Naive thymus-derived CD4-positive, alpha-beta T cell (primary cell): ENCODE results near the gene HDAC2. TPM values are rescaled to one million over a fixed set of nuclear protein-coding genes. Genes with fewer than 3 reads are reported as not detected.
"Not testable (repeated sequence)": the region's sequence is repeated elsewhere in the genome, so short reads cannot be mapped to it uniquely, and the experiment has no call there.

ENCODE experiments used
- ATAC-seq: fragments of 150-1000 bp; cut with Tn5 transposase; 2 replicates; pipeline ENCODE4 v1.10.0; 2021; ENCODE audit warnings: mild to moderate bottlenecking, moderate library complexity
- CTCF ChIA-PET: fragments of 350-600 bp; sonication (Branson Sonifier 250); formaldehyde crosslinking; loops from one replicate; lab custom pipeline; 2021; ENCODE audit warnings: antibody characterized with exemption; lab: Charles Lee
- POLR2A ChIA-PET: fragments of 350-600 bp; sonication (Branson Sonifier 250); formaldehyde crosslinking; loops from one replicate; lab custom pipeline; 2021; ENCODE audit warnings: antibody characterized with exemption, inconsistent platforms; lab: Charles Lee
- DNase-seq, 9 donors: peaks; one replicate each; pipeline versions ENCODE4 v3.0.0 to v3.0.0-alpha.2; 2020 to 2022; ENCODE audit warnings: mixed read lengths in 1 of 9
- H3K27ac ChIP-seq: one replicate; pipeline ENCODE4 v1.7.0; 2013; ENCODE audit warnings: mild to moderate bottlenecking, low read depth, low read length, moderate library complexity
- H3K27me3 ChIP-seq, 2 donors: one replicate each; pipeline ENCODE4 v1.7.0; 2013; ENCODE audit warnings: low read length in 2 of 2, mild to moderate bottlenecking in 2 of 2, moderate library complexity in 2 of 2; ENCODE audit not compliant: control insufficient read depth in 2 of 2, insufficient read depth in 2 of 2
- H3K36me3 ChIP-seq, 3 experiments: 1 replicate in 2 of 3; 2 replicates in 1 of 3; pipeline ENCODE4 v1.7.0; 2013; ENCODE audit warnings: low read length in 3 of 3, mild to moderate bottlenecking in 3 of 3, moderate library complexity in 1 of 3; ENCODE audit not compliant: insufficient read depth in 3 of 3, control insufficient read depth in 2 of 3
- H3K4me1 ChIP-seq, 2 donors: one replicate each; pipeline ENCODE4 v1.7.0; 2013; ENCODE audit warnings: low read length in 2 of 2, mild to moderate bottlenecking in 2 of 2, moderate library complexity in 1 of 2; ENCODE audit not compliant: control insufficient read depth in 2 of 2, insufficient read depth in 2 of 2
- H3K4me3 ChIP-seq: 2 replicates; pipeline ENCODE4 v1.7.0; 2013; ENCODE audit warnings: mild to moderate bottlenecking, low read length
- H3K9me3 ChIP-seq, 3 experiments: 1 replicate in 2 of 3; 2 replicates in 1 of 3; pipeline ENCODE4 v1.7.0; 2013; ENCODE audit warnings: low read length in 3 of 3; ENCODE audit not compliant: control insufficient read depth in 2 of 3
- H3K27ac Mint-ChIP-seq, 9 donors: one replicate each; pipeline ENCODE4 v1.8.0; 2020 to 2022; ENCODE audit warnings: mixed read lengths in 9 of 9, mild to moderate bottlenecking in 8 of 9, moderate library complexity in 5 of 9, inconsistent platforms in 2 of 9
- H3K27me3 Mint-ChIP-seq, 5 donors: one replicate each; pipeline ENCODE4 v1.8.0; 2021 to 2022; ENCODE audit warnings: mixed read lengths in 5 of 5, mild to moderate bottlenecking in 1 of 5
- H3K36me3 Mint-ChIP-seq, 5 donors: one replicate each; pipeline ENCODE4 v1.8.0; 2020 to 2022; ENCODE audit warnings: mixed read lengths in 5 of 5, mild to moderate bottlenecking in 3 of 5, inconsistent platforms in 1 of 5
- H3K4me1 Mint-ChIP-seq, 7 donors: one replicate each; pipeline ENCODE4 v1.8.0; 2020 to 2022; ENCODE audit warnings: mixed read lengths in 7 of 7, mild to moderate bottlenecking in 3 of 7, inconsistent platforms in 1 of 7
- H3K4me3 Mint-ChIP-seq, 10 donors: one replicate each; pipeline ENCODE4 v1.8.0; 2020 to 2022; ENCODE audit warnings: mild to moderate bottlenecking in 10 of 10, mixed read lengths in 10 of 10, moderate library complexity in 6 of 10, inconsistent platforms in 2 of 10
- H3K9me3 Mint-ChIP-seq, 11 donors: one replicate each; pipeline ENCODE4 v1.8.0; 2020 to 2022; ENCODE audit warnings: mixed read lengths in 11 of 11, mild to moderate bottlenecking in 4 of 11, inconsistent platforms in 1 of 11, moderate library complexity in 1 of 11
- intact Hi-C, 2 donors: fragments of 100-400 bp; cut with micrococcal nuclease; formaldehyde crosslinking; loops; one replicate each; pipeline ENCODE4 v1.15.1; 2023
- polyA plus RNA-seq, 2 donors: library from polyadenylated mRNA; unstranded; fragments of 300-500 nt; fragmentation: Illumina TruSeq; gene quantifications; one replicate each; pipeline ENCODE4 v1.2.3, GENCODE V29; 2021
- total RNA-seq, 6 experiments: library from RNA in 5 of 6; stranded (reverse) in 5 of 6; gene quantifications; 1 replicate in 5 of 6; 2 replicates in 1 of 6; pipeline ENCODE4 v1.2.3 and lab custom pipeline; 2021 to 2026

The HDAC2 gene
- total and polyA plus RNA-seq, 7 experiments from 2014 or later, result 46.6 to 87.8 (median 57.2) TPM

GRCh38 chr6:113997116-113997515, 26.2 kb upstream of the HDAC2 start:
- peak overlapping the region in 1 of 9 donors; percentile 19 for H3K27ac Mint-ChIP-seq
- H3K9me3 Mint-ChIP-seq, result peaks cover 0 to 3% (median 0%) of the 10 kb centered on the region in 11 donors
- H3K4me3 Mint-ChIP-seq, result no peak overlapping the region
- ATAC-seq (no peak), DNase-seq (no peak)
- CTCF ChIA-PET, result interaction anchor here (0.8 kb wide), 1 partner anchor 69 kb away, joined by 4 read pairs; no protein-coding TSS in a partner anchor
- POLR2A ChIA-PET, result no interaction called here
- Histone ChIP-seq H3K4me3 (no peak overlapping the region), H3K9me3 (no peaks in the 10 kb centered on the region), H3K4me1 (no peaks in the 10 kb centered on the region), H3K27ac (no peak overlapping the region), H3K36me3 (no peaks in the 10 kb centered on the region), H3K27me3 (no peaks in the 10 kb centered on the region)
- peaks cover 0 to 6% (median 3%) of the 10 kb centered on the region in 7 donors for H3K4me1 Mint-ChIP-seq
- intact Hi-C loops, result loop anchor here in 1 of 2 donors (10.0 kb wide), 1 partner anchor 1898 kb away; no protein-coding TSS in a partner anchor
- H3K36me3 Mint-ChIP-seq, result no peaks in the 10 kb centered on the region
- H3K27me3 Mint-ChIP-seq, result peaks cover 8 to 40% (median 16%) of the 10 kb centered on the region in 5 donors

DNA sequence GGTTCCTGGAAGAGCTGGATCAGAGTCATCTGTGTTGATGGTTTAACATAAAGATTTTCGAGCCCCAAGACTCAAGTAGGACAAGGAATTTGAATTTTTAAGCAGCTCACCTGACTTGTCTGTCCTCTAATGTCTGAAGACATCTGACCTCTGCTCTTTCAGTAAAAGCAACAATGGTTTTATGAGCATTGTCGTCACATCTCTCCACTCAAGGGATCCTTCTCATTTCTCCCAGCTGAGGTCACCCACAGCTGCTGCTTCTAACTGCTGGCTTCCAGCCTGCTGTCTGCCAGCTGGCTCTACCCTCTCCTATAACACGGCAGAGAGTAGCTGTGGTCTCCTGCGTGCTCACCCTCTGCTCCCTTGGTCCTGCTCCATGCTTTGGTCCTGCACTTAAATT, 24.7 kb upstream of the HDAC2 start:
- no peak for DNase-seq
- Histone ChIP-seq H3K4me3 (no peak overlapping the region), H3K27ac (no peak overlapping the region), H3K36me3 (no peaks in the 10 kb centered on the region), H3K4me1 (no peaks in the 10 kb centered on the region), H3K27me3 (no peaks in the 10 kb centered on the region), H3K9me3 (no peaks in the 10 kb centered on the region)
- POLR2A ChIA-PET, result no interaction called here
- Mint-ChIP-seq H3K4me3 (no peak overlapping the region), H3K27me3 (peaks cover 3 to 33% (median 9%) of the 10 kb centered on the region in 5 donors), H3K9me3 (peaks cover 0 to 3% (median 0%) of the 10 kb centered on the region in 11 donors), H3K36me3 (no peaks in the 10 kb centered on the region), H3K27ac (no peak overlapping the region), H3K4me1 (peaks cover 0 to 6% (median 3%) of the 10 kb centered on the region in 7 donors)
- no peak for ATAC-seq
- intact Hi-C loops, result loop anchor here (1.0 to 10.0 kb wide), 3 partner anchors 113 to 1899 kb away; no protein-coding TSS in a partner anchor
- CTCF ChIA-PET, result interaction anchor here (1.1 to 1.4 kb wide), 2 partner anchors 15 to 30 kb away, joined by 3 read pairs; no protein-coding TSS in a partner anchor

DNA sequence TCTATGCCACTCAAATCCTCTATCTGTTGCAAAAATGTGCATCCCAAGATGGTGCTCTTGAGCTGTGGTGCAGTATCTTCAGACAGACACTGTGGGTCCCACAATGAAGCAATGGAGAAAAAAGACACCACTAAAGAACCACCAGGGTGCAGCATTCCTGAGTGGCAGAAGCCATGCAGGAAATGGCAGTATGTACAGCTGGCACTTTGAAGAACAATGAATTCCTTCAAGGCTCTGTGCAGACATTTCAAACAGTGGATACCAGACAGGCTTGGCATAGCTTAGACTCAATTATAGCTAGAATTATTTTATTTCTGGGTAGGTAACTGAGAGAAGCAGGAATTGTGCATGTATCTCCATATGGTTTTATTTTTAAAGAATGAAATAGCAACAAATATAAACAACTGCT, 24.0 kb upstream of the HDAC2 start:
- POLR2A ChIA-PET, result interaction anchor here (0.6 kb wide), 1 partner anchor 104 kb away, joined by 3 read pairs; no protein-coding TSS in a partner anchor
- CTCF ChIA-PET, result interaction anchor here (0.6 to 1.4 kb wide), 4 partner anchors 14 to 114 kb away, joined by 3 read pairs; no protein-coding TSS in a partner anchor
- H3K4me1 ChIP-seq, result no peaks in the 10 kb centered on the region
- no peaks in the 10 kb centered on the region for H3K9me3 ChIP-seq
- DNase-seq, result peak in 5 of 9 donors; percentile 27 to 47 (median 41)
- H3K27ac ChIP-seq, result no peak overlapping the region
- peaks cover 0 to 5% (median 0%) of the 10 kb centered on the region in 11 donors for H3K9me3 Mint-ChIP-seq
- H3K27me3 Mint-ChIP-seq, result peaks cover 0 to 34% (median 9%) of the 10 kb centered on the region in 5 donors
- H3K4me3 ChIP-seq, result no peak overlapping the region
- H3K27me3 ChIP-seq, result no peaks in the 10 kb centered on the region
- H3K27ac Mint-ChIP-seq, result no peak overlapping the region
- H3K36me3 ChIP-seq, result no peaks in the 10 kb centered on the region
- intact Hi-C loops, result loop anchor here (1.0 to 10.0 kb wide), 3 partner anchors 113 to 1900 kb away; no protein-coding TSS in a partner anchor
- H3K4me1 Mint-ChIP-seq, result peaks cover 0 to 6% (median 3%) of the 10 kb centered on the region in 7 donors
- no peak overlapping the region for H3K4me3 Mint-ChIP-seq
- H3K36me3 Mint-ChIP-seq, result no peaks in the 10 kb centered on the region
- ATAC-seq, result peak; percentile 87

GRCh38 chr6:113989675-113990074, 18.7 kb upstream of the HDAC2 start:
- peaks cover 3 to 21% (median 5%) of the 10 kb centered on the region in 5 donors for H3K27me3 Mint-ChIP-seq
- ATAC-seq, result no peak

DNA sequence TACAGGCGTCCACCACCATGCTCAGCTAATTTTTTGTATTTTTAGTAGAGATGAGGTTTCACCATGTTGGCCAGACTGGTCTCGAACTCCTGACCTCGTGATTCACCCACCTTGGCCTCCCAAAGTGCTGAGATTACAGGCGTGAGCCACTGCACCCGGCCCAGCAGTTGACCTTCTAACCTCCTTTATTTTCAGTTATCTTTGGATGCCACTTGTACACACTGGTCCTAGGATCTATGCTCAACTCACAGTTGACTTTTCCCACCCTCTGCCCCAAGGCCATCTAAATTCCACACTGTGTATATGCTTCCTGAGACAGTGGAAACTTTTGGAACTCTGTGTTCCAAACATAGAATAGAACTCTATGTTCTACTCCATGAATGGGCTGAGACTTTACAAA, 11.7 kb upstream of the HDAC2 start:
- H3K36me3 ChIP-seq, H3K4me1 ChIP-seq, H3K27me3 ChIP-seq, ATAC-seq, DNase-seq, H3K9me3 ChIP-seq, CTCF ChIA-PET, H3K9me3 Mint-ChIP-seq, H3K27ac ChIP-seq, H3K27ac Mint-ChIP-seq, H3K36me3 Mint-ChIP-seq, H3K4me1 Mint-ChIP-seq, POLR2A ChIA-PET, intact Hi-C loops, H3K4me3 Mint-ChIP-seq, H3K4me3 ChIP-seq: not testable (repeated sequence)
- H3K27me3 Mint-ChIP-seq, result peaks cover 0 to 22% (median 3%) of the 10 kb centered on the region in 5 donors

More at GRCh38 chr6:113989675-113990074, 18.7 kb upstream of the HDAC2 start:
- no peaks in the 10 kb centered on the region for H3K27me3 ChIP-seq
- H3K4me1 ChIP-seq, result no peaks in the 10 kb centered on the region
- no peaks in the 10 kb centered on the region for H3K36me3 ChIP-seq
- H3K4me1 Mint-ChIP-seq, result peaks cover 0 to 2% (median 0%) of the 10 kb centered on the region in 7 donors
- H3K36me3 Mint-ChIP-seq, result no peaks in the 10 kb centered on the region
- ChIA-PET CTCF (no interaction called here), POLR2A (no interaction called here)
- H3K4me3 ChIP-seq, result no peak overlapping the region
- no peak overlapping the region for H3K27ac ChIP-seq
- no peak overlapping the region for H3K27ac Mint-ChIP-seq
- no peak overlapping the region for H3K4me3 Mint-ChIP-seq
- DNase-seq, result no peak
- H3K9me3 ChIP-seq, result no peaks in the 10 kb centered on the region
- intact Hi-C loops, result loop anchor here in 1 of 2 donors (10.0 kb wide), 1 partner anchor 1905 kb away; no protein-coding TSS in a partner anchor
- H3K9me3 Mint-ChIP-seq, result peaks cover 0 to 6% (median 2%) of the 10 kb centered on the region in 11 donors

DNA sequence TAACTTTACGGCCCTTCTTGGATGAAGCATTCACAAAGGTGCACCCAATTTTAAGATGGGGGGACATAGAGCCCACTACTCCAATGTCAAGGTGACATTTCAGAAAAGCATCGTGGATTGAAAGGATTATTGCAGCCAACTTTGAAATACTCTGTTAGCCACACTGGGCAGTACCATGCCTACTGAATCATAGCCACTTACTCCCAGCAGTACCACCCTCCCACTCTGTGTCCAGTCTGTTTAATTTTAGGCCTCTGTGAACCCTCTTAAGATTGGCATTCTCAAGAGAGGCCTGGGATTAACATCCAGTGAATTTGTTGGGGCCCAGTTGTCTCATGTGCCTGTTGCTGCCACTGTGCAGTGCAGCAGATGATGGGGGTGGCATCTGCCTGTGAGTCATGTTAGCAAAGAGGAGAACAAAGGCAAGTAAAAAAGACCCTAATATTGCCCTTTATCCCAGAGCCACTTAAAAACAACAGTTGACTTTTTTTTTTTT, 11.2 kb upstream of the HDAC2 start:
- peaks cover 0 to 5% (median 0%) of the 10 kb centered on the region in 7 donors for H3K4me1 Mint-ChIP-seq

More for the DNA sequence above, 11.2 kb upstream of the HDAC2 start:
- Mint-ChIP-seq H3K36me3 (no peaks in the 10 kb centered on the region), H3K27ac (no peak overlapping the region), H3K4me3 (no peak overlapping the region), H3K9me3 (no peaks in the 10 kb centered on the region), H3K27me3 (peaks cover 0 to 22% (median 3%) of the 10 kb centered on the region in 5 donors)
- Histone ChIP-seq H3K27me3 (no peaks in the 10 kb centered on the region), H3K9me3 (no peaks in the 10 kb centered on the region), H3K4me3 (no peak overlapping the region), H3K27ac (no peak overlapping the region), H3K36me3 (no peaks in the 10 kb centered on the region), H3K4me1 (no peaks in the 10 kb centered on the region)
- no peak for ATAC-seq
- POLR2A ChIA-PET, result no interaction called here
- CTCF ChIA-PET, result no interaction called here
- no peak for DNase-seq
- intact Hi-C loops, result no loop called here
